ENCODE results near the gene ARHGAP22. TPM values are rescaled to one million over a fixed set of nuclear protein-coding genes. Genes with fewer than 3 reads are reported as not detected.

Gene ARHGAP22
- total RNA-seq, 1 donor from 2014 or later: 3.2 TPM

- H3K9me3 ChIP-seq: no peaks in the 10 kb centered on the region
- no peak for TF ChIP-seq POLR2AphosphoS5 (IDR thresholded peaks at IDR 0.05; ENCODE audit: insufficient read depth in 1 of 2, low read depth in 1 of 2)
- no peak for TF ChIP-seq POLR2A (IDR thresholded peaks at IDR 0.05)
- DNase-seq (ENCODE audit: extremely low spot score in 2 of 2): peak; percentile 80 to 93
- H3K4me1 ChIP-seq: peaks cover 16% of the 10 kb centered on the region
- H3K36me3 ChIP-seq: no peaks in the 10 kb centered on the region
- intact Hi-C loops (cut with DNase I): no loop called here
- peak overlapping the region; percentile 22 for H3K27ac ChIP-seq
- H3K27me3 ChIP-seq: no peaks in the 10 kb centered on the region
- peak overlapping the region; percentile 42 to 47 for H3K4me3 ChIP-seq
Observed at GRCh38 chr10:48604039-48604990, 558 bp downstream of the ARHGAP22 start.

DNA sequence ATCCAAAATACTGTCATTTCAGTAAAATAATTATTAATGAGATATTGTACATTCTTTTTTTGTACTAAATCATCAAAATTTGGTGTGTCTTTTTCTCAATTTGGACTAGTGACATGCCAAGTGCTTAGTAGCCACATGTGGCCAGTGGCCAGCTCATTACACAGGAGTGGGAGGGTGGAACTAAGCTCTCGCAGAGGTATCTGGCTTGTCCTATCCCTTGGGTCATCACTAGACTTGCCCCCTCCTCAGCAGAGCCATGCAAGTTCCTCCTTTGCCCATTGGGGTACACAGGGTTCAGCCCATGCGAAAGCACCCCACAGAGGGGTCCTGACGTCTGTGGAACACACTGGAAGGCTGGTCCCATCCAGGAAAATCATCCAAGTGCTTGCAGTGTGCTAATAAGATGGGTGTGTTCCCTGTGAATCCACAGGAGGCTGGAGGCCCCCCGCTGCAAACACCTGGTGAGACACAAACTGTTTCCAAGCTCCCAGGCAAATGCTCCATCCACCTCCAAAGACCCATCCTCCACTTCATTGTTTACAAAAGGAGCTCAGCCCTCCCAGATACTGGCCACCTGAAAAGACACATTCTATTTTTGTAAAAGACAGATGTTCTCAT, 1.3 kb downstream of the ARHGAP22 start:
- intact Hi-C loops (cut with DNase I): no loop called here
- DNase-seq (ENCODE audit: extremely low spot score in 2 of 2): peak; percentile 49 to 82
- H3K27ac ChIP-seq: no peak overlapping the region
- no peaks in the 10 kb centered on the region for H3K27me3 ChIP-seq
- TF ChIP-seq POLR2A (IDR thresholded peaks at IDR 0.05): no peak
- TF ChIP-seq POLR2AphosphoS5 (IDR thresholded peaks at IDR 0.05; ENCODE audit: insufficient read depth in 1 of 2, low read depth in 1 of 2): no peak
- H3K4me3 ChIP-seq: peak overlapping the region in 1 of 2 donors; percentile 47
- no peaks in the 10 kb centered on the region for H3K36me3 ChIP-seq
- no peaks in the 10 kb centered on the region for H3K9me3 ChIP-seq
- peaks cover 16% of the 10 kb centered on the region for H3K4me1 ChIP-seq

- DNase-seq (ENCODE audit: extremely low spot score in 2 of 2): peak in 1 of 2 donors; percentile 71
- intact Hi-C loops (cut with DNase I): no loop called here
- no peak for TF ChIP-seq POLR2AphosphoS5 (IDR thresholded peaks at IDR 0.05; ENCODE audit: insufficient read depth in 1 of 2, low read depth in 1 of 2)
- no peak for TF ChIP-seq CTCF (IDR thresholded peaks at IDR 0.05)
- TF ChIP-seq POLR2A (IDR thresholded peaks at IDR 0.05): no peak
- peaks cover 16% of the 10 kb centered on the region for H3K4me1 ChIP-seq
- H3K36me3 ChIP-seq: no peaks in the 10 kb centered on the region
- H3K4me3 ChIP-seq: no peak overlapping the region
- H3K27ac ChIP-seq: no peak overlapping the region
- no peaks in the 10 kb centered on the region for H3K27me3 ChIP-seq
- no peaks in the 10 kb centered on the region for H3K9me3 ChIP-seq
Observed at GRCh38 chr10:48602401-48603135, 2.3 kb downstream of the ARHGAP22 start.

GRCh38 chr10:48601789-48602188, 3.1 kb downstream of the ARHGAP22 start:
- Histone ChIP-seq H3K27ac (no peak overlapping the region), H3K27me3 (no peaks in the 10 kb centered on the region), H3K4me3 (no peak overlapping the region), H3K4me1 (peaks cover 16% of the 10 kb centered on the region), H3K36me3 (no peaks in the 10 kb centered on the region), H3K9me3 (no peaks in the 10 kb centered on the region)
- DNase-seq (ENCODE audit: extremely low spot score in 2 of 2): no peak
- intact Hi-C loops (cut with DNase I): no loop called here
- TF ChIP-seq POLR2A (IDR thresholded peaks at IDR 0.05) (no peak), POLR2AphosphoS5 (IDR thresholded peaks at IDR 0.05; ENCODE audit: insufficient read depth in 1 of 2, low read depth in 1 of 2) (no peak), CTCF (IDR thresholded peaks at IDR 0.05) (no peak)

- peak; percentile 64 to 74 for DNase-seq (ENCODE audit: extremely low spot score in 2 of 2)
- Histone ChIP-seq H3K27me3 (no peaks in the 10 kb centered on the region), H3K27ac (no peak overlapping the region), H3K4me3 (no peak overlapping the region), H3K4me1 (peaks cover 16% of the 10 kb centered on the region), H3K9me3 (no peaks in the 10 kb centered on the region), H3K36me3 (no peaks in the 10 kb centered on the region)
- TF ChIP-seq POLR2AphosphoS5 (IDR thresholded peaks at IDR 0.05; ENCODE audit: insufficient read depth in 1 of 2, low read depth in 1 of 2) (no peak), POLR2A (IDR thresholded peaks at IDR 0.05) (no peak), CTCF (IDR thresholded peaks at IDR 0.05) (no peak)
- intact Hi-C loops (cut with DNase I): no loop called here
Observed at GRCh38 chr10:48600645-48601505, 4.0 kb downstream of the ARHGAP22 start.

Data from vagina (tissue), 2 donors.